DLD1 (cell line): ENCODE results near the gene BRPF3.

Experiments
- in situ Hi-C: cut with HindIII; loops from 2 replicates; pipeline ENCODE4 v1.10.0; 2017; ENCODE audit warnings: low sequenced_read_pairs

The BRPF3 gene

GRCh38 chr6:36227379-36228228, 31.1 kb downstream of the BRPF3 start:
- in situ Hi-C loops = no loop called here

GRCh38 chr6:36229223-36229622, 32.7 kb downstream of the BRPF3 start:
- in situ Hi-C loops = no loop called here

GRCh38 chr6:36230371-36230770, 33.8 kb downstream of the BRPF3 start:
- in situ Hi-C loops = no loop called here

GRCh38 chr6:36232172-36232571, 35.6 kb downstream of the BRPF3 start:
- in situ Hi-C loops = no loop called here

GRCh38 chr6:36235309-36235708, 38.8 kb downstream of the BRPF3 start:
- in situ Hi-C loops = no loop called here

GRCh38 chr6:36235862-36236261, 39.3 kb downstream of the BRPF3 start:
- in situ Hi-C loops = no loop called here

- in situ Hi-C loops = no loop called here
These were observed 43.2 kb downstream of the BRPF3 start for GRCh38 chr6:36239774-36240173.

- in situ Hi-C loops = no loop called here
These were observed 45.2 kb downstream of the BRPF3 start for GRCh38 chr6:36241728-36242127.

GRCh38 chr6:36242161-36242560, 45.6 kb downstream of the BRPF3 start:
- in situ Hi-C loops = no loop called here

- in situ Hi-C loops = no loop called here
These were observed 46.1 kb downstream of the BRPF3 start for GRCh38 chr6:36242626-36243025.

- in situ Hi-C loops = no loop called here
These were observed 47.1 kb downstream of the BRPF3 start for GRCh38 chr6:36243562-36244212.

GRCh38 chr6:36244641-36245280, 48.2 kb downstream of the BRPF3 start:
- in situ Hi-C loops = no loop called here

GRCh38 chr6:36245572-36246061, 49.1 kb downstream of the BRPF3 start:
- in situ Hi-C loops = no loop called here

GRCh38 chr6:36246506-36247268, 50.1 kb downstream of the BRPF3 start:
- in situ Hi-C loops = no loop called here

- in situ Hi-C loops = no loop called here
These were observed 51.1 kb downstream of the BRPF3 start for GRCh38 chr6:36247693-36248092.

- in situ Hi-C loops = no loop called here
These were observed 52.4 kb downstream of the BRPF3 start for GRCh38 chr6:36248980-36249379.

- in situ Hi-C loops = no loop called here
These were observed 53.0 kb downstream of the BRPF3 start for GRCh38 chr6:36249536-36249935.

- in situ Hi-C loops = no loop called here
These were observed 55.5 kb downstream of the BRPF3 start for GRCh38 chr6:36252005-36252404.

GRCh38 chr6:36263390-36264000, 67.0 kb downstream of the BRPF3 start:
- in situ Hi-C loops = no loop called here

- in situ Hi-C loops = no loop called here
These were observed 69.2 kb downstream of the BRPF3 start for GRCh38 chr6:36265744-36266143.
